Ishikawa (cell line): ENCODE data around the gene ACYP2.

Source experiments
- CEBPB ChIP-seq: IDR thresholded peaks from 2 replicates; pipeline ENCODE4 v1.6.1; 2012
- CREB1 ChIP-seq: IDR thresholded peaks from 2 replicates; pipeline ENCODE4 v1.6.1; 2012; ENCODE audit warnings: low read depth
- EGR1 ChIP-seq: IDR thresholded peaks from 2 replicates; pipeline ENCODE4 v1.6.1; 2012
- EP300 ChIP-seq: IDR thresholded peaks from 2 replicates; pipeline ENCODE4 v1.6.1; 2012; ENCODE audit warnings: borderline replicate concordance
- FOXM1 ChIP-seq: IDR thresholded peaks from 2 replicates; pipeline ENCODE4 v1.6.1; 2012; ENCODE audit warnings: low read depth, borderline replicate concordance
- MAX ChIP-seq: IDR thresholded peaks from 2 replicates; pipeline ENCODE4 v1.6.1; 2012
- NFIC ChIP-seq: IDR thresholded peaks from 2 replicates; pipeline ENCODE4 v1.6.1; 2012
- RAD21 ChIP-seq: IDR thresholded peaks from 2 replicates; pipeline ENCODE4 v1.6.1; 2012; ENCODE audit warnings: low read depth
- TAF1 ChIP-seq: IDR thresholded peaks from 2 replicates; pipeline ENCODE4 v1.6.1; 2012; ENCODE audit warnings: low read depth, mild to moderate bottlenecking
- TCF12 ChIP-seq: IDR thresholded peaks from 2 replicates; pipeline ENCODE4 v1.6.1; 2012; ENCODE audit warnings: low read depth
- TEAD4 ChIP-seq: IDR thresholded peaks from 2 replicates; pipeline ENCODE4 v1.6.1; 2012
- YY1 ChIP-seq: IDR thresholded peaks from 2 replicates; pipeline ENCODE4 v1.6.1; 2012; ENCODE audit warnings: low read depth
- ZBTB7A ChIP-seq: IDR thresholded peaks from 2 replicates; pipeline ENCODE4 v1.6.1; 2012; ENCODE audit warnings: low read depth
- TF ChIP-seq, protein P1 (sequence below): IDR thresholded peaks from 2 replicates; pipeline ENCODE4 v1.6.1; 2012; ENCODE audit warnings: low read depth, mild to moderate bottlenecking
- TF ChIP-seq, protein P2 (sequence below): IDR thresholded peaks from 2 replicates; pipeline ENCODE4 v1.6.1; 2012

ACYP2 gene

DNA sequence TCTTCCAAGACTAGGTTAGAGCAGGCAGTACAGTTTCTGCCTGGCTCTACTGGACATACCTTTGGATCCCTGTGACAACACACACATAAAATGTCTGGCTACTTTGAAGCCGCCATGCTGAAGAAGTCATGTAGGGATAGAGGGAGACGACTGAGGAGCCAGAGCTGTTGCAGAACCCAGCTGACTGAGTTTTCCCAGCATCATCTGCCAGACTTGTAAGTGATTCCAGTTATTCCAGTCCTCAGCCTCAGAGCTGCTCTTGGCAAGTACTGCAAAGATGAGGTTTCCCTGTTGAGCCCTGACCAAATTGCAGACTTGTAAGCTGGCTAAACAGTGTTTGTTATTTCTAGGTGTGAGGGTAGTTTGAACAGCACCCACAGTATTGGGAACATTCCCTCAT is 172.1 kb downstream of the ACYP2 start:
- TF ChIP-seq MAX = no peak
- no peak for TF ChIP-seq CREB1
- no peak for TF ChIP-seq NFIC
- no peak for TF ChIP-seq FOXM1
- TF ChIP-seq, protein P1, sequence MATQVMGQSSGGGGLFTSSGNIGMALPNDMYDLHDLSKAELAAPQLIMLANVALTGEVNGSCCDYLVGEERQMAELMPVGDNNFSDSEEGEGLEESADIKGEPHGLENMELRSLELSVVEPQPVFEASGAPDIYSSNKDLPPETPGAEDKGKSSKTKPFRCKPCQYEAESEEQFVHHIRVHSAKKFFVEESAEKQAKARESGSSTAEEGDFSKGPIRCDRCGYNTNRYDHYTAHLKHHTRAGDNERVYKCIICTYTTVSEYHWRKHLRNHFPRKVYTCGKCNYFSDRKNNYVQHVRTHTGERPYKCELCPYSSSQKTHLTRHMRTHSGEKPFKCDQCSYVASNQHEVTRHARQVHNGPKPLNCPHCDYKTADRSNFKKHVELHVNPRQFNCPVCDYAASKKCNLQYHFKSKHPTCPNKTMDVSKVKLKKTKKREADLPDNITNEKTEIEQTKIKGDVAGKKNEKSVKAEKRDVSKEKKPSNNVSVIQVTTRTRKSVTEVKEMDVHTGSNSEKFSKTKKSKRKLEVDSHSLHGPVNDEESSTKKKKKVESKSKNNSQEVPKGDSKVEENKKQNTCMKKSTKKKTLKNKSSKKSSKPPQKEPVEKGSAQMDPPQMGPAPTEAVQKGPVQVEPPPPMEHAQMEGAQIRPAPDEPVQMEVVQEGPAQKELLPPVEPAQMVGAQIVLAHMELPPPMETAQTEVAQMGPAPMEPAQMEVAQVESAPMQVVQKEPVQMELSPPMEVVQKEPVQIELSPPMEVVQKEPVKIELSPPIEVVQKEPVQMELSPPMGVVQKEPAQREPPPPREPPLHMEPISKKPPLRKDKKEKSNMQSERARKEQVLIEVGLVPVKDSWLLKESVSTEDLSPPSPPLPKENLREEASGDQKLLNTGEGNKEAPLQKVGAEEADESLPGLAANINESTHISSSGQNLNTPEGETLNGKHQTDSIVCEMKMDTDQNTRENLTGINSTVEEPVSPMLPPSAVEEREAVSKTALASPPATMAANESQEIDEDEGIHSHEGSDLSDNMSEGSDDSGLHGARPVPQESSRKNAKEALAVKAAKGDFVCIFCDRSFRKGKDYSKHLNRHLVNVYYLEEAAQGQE = no peak
- no peak for TF ChIP-seq RAD21
- no peak for TF ChIP-seq TAF1
- TF ChIP-seq TCF12 = no peak
- TF ChIP-seq ZBTB7A = no peak
- no peak for TF ChIP-seq EGR1
- TF ChIP-seq CEBPB = no peak
- TF ChIP-seq TEAD4 = no peak

GRCh38 chr2:54289917-54290316 is 174.5 kb downstream of the ACYP2 start:
- TF ChIP-seq MAX = no peak
- no peak for TF ChIP-seq CEBPB
- TF ChIP-seq EP300 = no peak

DNA sequence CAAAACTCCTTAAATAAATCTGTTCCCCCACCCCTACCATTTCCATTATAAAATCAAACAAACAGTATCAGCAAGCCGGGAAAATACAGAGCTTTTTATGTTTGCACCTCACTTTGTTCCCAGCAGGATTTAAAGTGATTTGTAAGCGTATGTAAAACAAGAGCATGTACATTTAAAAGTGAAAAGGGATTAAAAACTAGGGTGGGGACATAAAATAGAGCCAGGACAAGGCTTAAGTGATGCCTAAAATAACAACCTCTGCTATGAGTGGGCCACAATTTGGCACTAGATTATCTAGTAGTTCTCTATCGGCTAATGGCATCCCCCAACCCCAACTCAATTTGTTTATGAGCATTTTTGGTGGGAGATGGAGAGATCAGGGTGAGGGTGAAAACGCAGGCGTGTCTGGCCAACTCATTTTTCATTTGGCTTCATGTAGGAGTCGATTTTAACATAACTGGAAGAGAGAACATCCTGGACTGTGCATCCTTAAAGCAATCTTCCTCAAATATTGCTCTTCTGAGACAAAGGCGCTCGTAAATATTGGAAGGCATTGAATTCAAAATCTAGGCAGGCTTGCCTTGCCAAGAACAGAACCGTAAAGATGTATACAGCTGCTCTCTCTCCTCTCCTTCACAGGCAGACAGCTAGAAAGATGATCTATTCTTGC is 175.1 kb downstream of the ACYP2 start:
- TF ChIP-seq, protein P1 = no peak
- TF ChIP-seq FOXM1 (no peak), EP300 (no peak), CREB1 (no peak)
- TF ChIP-seq, protein P2, sequence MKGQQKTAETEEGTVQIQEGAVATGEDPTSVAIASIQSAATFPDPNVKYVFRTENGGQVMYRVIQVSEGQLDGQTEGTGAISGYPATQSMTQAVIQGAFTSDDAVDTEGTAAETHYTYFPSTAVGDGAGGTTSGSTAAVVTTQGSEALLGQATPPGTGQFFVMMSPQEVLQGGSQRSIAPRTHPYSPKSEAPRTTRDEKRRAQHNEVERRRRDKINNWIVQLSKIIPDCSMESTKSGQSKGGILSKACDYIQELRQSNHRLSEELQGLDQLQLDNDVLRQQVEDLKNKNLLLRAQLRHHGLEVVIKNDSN = no peak

DNA sequence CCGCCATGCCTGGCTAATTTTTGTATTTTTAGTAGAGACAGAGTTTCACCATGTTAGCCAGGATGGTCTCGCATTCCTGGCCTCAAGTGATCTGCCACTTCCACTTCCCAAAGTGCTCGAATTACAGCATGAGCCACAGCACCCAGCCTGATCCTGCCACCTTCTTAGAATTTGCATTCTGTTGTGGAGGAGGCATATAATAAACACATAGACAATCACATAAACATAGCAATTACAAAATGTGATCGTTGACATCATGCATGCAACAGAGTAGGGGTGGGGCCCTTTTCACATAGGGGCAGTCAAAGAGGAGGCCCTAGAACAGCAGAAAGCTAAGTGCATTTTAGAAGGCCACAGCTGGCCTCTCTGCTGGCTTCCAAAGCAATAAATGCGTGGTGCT is 180.5 kb downstream of the ACYP2 start:
- TF ChIP-seq MAX (peak; percentile 40; the same call in 1 of the 2 replicates), EGR1 (no peak), ZBTB7A (no peak)

DNA sequence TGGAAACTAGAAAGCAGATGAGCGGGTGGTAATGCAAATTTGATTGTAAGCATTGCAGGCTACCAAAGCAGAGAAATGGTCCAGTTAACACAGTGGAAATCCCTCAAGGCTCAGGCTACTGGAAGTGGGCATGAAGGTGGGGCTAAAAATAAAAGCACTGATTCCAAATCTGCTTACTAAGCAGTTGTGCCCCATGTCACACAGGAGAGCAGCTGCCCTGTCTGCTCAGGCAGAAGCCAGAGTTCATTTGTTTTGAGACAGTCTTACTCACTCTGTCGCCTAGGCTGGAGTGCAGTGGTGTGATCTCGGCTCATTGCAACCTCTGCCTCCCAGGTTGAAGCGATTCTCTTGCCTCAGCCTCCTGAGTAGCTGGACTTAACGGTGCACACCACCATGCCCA is 183.1 kb downstream of the ACYP2 start:
- no peak for TF ChIP-seq RAD21
- no peak for TF ChIP-seq TEAD4
- TF ChIP-seq CREB1 = no peak
- no peak for TF ChIP-seq TAF1
- no peak for TF ChIP-seq EGR1
- no peak for TF ChIP-seq ZBTB7A
- no peak for TF ChIP-seq CEBPB
- TF ChIP-seq FOXM1 = no peak
- TF ChIP-seq YY1 = no peak
- TF ChIP-seq, protein P2 = no peak
- TF ChIP-seq NFIC = no peak
- no peak for TF ChIP-seq MAX
- TF ChIP-seq EP300 = no peak
- no peak for TF ChIP-seq TCF12

DNA sequence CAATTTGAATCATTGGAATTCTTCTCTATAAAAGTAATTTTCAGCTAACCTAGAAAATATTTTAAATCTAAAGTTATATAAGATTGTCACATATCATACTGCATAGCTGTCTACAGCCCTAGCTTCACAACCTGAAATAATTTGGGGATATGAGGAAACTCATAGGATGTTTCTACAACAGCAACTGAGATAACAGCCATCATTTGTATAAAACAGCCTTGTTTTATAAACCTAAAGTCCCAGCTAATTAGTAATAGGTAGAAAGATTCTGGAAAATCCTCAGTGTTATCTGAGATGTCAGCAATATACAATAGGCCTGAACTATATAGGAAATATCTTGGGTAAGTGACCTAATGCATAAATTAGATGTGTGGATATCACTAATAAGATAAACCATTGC is 188.2 kb downstream of the ACYP2 start:
- TF ChIP-seq FOXM1 (no peak), YY1 (no peak), CEBPB (no peak), CREB1 (no peak), TEAD4 (no peak), MAX (no peak), NFIC (no peak), TAF1 (no peak), EP300 (no peak)
- TF ChIP-seq, protein P2 = no peak
- TF ChIP-seq, protein P1 = no peak
